Glutamatergic neuron (in vitro differentiated cells): ENCODE data around the gene ZNF200. TPM values are rescaled to one million over a fixed set of nuclear protein-coding genes. Genes with fewer than 3 reads are reported as not detected.

ENCODE experiments used
- DNase-seq: peaks from one replicate; pipeline ENCODE4 v3.0.0; 2022
- H3K27ac Mint-ChIP-seq: one replicate; pipeline ENCODE4 v1.8.0; 2020; ENCODE audit warnings: mild to moderate bottlenecking, mixed read lengths, inconsistent platforms; ENCODE audit not compliant: unreplicated experiment
- H3K27me3 Mint-ChIP-seq: one replicate; pipeline ENCODE4 v1.8.0; 2020; ENCODE audit warnings: mild to moderate bottlenecking, moderate library complexity, mixed read lengths, inconsistent platforms; ENCODE audit not compliant: unreplicated experiment
- H3K36me3 Mint-ChIP-seq: one replicate; pipeline ENCODE4 v1.8.0; 2020; ENCODE audit warnings: mild to moderate bottlenecking, mixed read lengths, inconsistent platforms; ENCODE audit not compliant: unreplicated experiment
- H3K4me1 Mint-ChIP-seq: one replicate; pipeline ENCODE4 v1.8.0; 2020; ENCODE audit warnings: mild to moderate bottlenecking, low read depth, mixed read lengths, inconsistent platforms; ENCODE audit not compliant: unreplicated experiment
- H3K4me3 Mint-ChIP-seq: one replicate; pipeline ENCODE4 v1.8.0; 2020; ENCODE audit warnings: mild to moderate bottlenecking, mixed read lengths, inconsistent platforms; ENCODE audit not compliant: unreplicated experiment
- H3K9me3 Mint-ChIP-seq: one replicate; pipeline ENCODE4 v1.8.0; 2020; ENCODE audit warnings: mild to moderate bottlenecking, moderate library complexity, mixed read lengths, inconsistent platforms; ENCODE audit not compliant: unreplicated experiment
- CTCF ChIP-seq: fragments of 200-600 bp; sonication (generic); IDR thresholded peaks from one replicate; pipeline ENCODE4 v1.5.0; 2021; ENCODE audit not compliant: partially characterized antibody, unreplicated experiment
- total RNA-seq: library from RNA; stranded (reverse); fragmentation: NEBNext Ultra II Directional; extraction: Animal tissue kit (Norgen Biotek cat#: 25700); gene quantifications from one replicate; pipeline ENCODE4 v1.2.1, GENCODE V29; 2021; ENCODE audit not compliant: unreplicated experiment

The ZNF200 gene
- total RNA-seq, 1 donor from 2014 or later: 12.2 TPM

GRCh38 chr16:3192476-3193019 is 42.4 kb downstream of the ZNF200 start:
- H3K27ac Mint-ChIP-seq: no peak overlapping the region
- H3K4me1 Mint-ChIP-seq: peaks cover 7% of the 10 kb centered on the region
- H3K36me3 Mint-ChIP-seq: peaks cover 5% of the 10 kb centered on the region
- H3K27me3 Mint-ChIP-seq: peaks cover 30% of the 10 kb centered on the region
- no peak for DNase-seq
- no peak overlapping the region for H3K4me3 Mint-ChIP-seq
- H3K9me3 Mint-ChIP-seq: peaks cover 25% of the 10 kb centered on the region
- no peak for TF ChIP-seq CTCF

- TF ChIP-seq CTCF: no peak
- H3K27ac Mint-ChIP-seq: no peak overlapping the region
- peaks cover 5% of the 10 kb centered on the region for H3K36me3 Mint-ChIP-seq
- peaks cover 7% of the 10 kb centered on the region for H3K4me1 Mint-ChIP-seq
- H3K27me3 Mint-ChIP-seq: peaks cover 33% of the 10 kb centered on the region
- H3K4me3 Mint-ChIP-seq: peak overlapping the region; percentile 91
- no peak for DNase-seq
- peaks cover 27% of the 10 kb centered on the region for H3K9me3 Mint-ChIP-seq
Observed at GRCh38 chr16:3190949-3191353, 44.0 kb downstream of the ZNF200 start.

- peaks cover 33% of the 10 kb centered on the region for H3K27me3 Mint-ChIP-seq
- H3K4me1 Mint-ChIP-seq: peaks cover 7% of the 10 kb centered on the region
- peak overlapping the region; percentile 92 for H3K4me3 Mint-ChIP-seq
- no peak for DNase-seq
- no peak for TF ChIP-seq CTCF
- peak overlapping the region; percentile 62 for H3K27ac Mint-ChIP-seq
- H3K36me3 Mint-ChIP-seq: peaks cover 5% of the 10 kb centered on the region
- H3K9me3 Mint-ChIP-seq: peaks cover 27% of the 10 kb centered on the region
Observed at GRCh38 chr16:3189869-3190268, 45.1 kb downstream of the ZNF200 start.

GRCh38 chr16:3188925-3189825 is 45.8 kb downstream of the ZNF200 start:
- Mint-ChIP-seq H3K27ac (peak overlapping the region; percentile 62), H3K36me3 (peaks cover 5% of the 10 kb centered on the region)

More at GRCh38 chr16:3188925-3189825, 45.8 kb downstream of the ZNF200 start:
- peaks cover 38% of the 10 kb centered on the region for H3K27me3 Mint-ChIP-seq
- peaks cover 7% of the 10 kb centered on the region for H3K4me1 Mint-ChIP-seq
- peak; percentile 65 for DNase-seq
- H3K4me3 Mint-ChIP-seq: peak overlapping the region; percentile 92
- TF ChIP-seq CTCF: no peak
- peaks cover 31% of the 10 kb centered on the region for H3K9me3 Mint-ChIP-seq
